ENCODE data around the gene PBX3. TPM values are rescaled to one million over a fixed set of nuclear protein-coding genes. Genes with fewer than 3 reads are reported as not detected.

The PBX3 gene
- total RNA-seq, 1 experiment from 2014 or later: 1.5 TPM

DNA sequence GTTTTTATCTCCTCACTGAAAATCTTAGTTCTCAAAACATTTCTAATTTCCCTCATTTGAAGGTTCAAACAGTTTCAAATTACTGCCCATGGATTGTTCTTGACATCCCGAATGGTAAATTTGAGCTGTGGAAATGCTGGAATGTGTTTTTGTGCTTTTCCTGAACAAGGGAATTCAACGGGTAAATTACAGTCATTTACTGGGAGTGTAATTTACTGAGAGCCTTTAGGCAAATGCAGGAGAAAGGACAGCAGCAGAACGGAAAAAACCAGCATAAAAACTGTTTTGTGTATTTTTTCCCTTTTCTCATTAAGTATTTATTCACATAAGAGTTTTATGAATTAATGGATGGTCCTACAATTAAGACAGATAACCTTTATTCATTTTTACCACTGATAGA, 139.2 kb downstream of the PBX3 start:
- CTCF ChIA-PET: no interaction called here
- H3K27me3 ChIP-seq (replicated peaks; ENCODE audit: insufficient read depth, low read depth, low read length, poor library complexity): peaks cover 90% of the 10 kb centered on the region
- no peak overlapping the region for H3K4me3 ChIP-seq (ENCODE audit: low read depth, low read length, poor library complexity, severe bottlenecking)
- POLR2A ChIA-PET (ENCODE audit: low non-redundant PET): no interaction called here
- no TSS peak for BruUV-seq (replicated peaks)
- H3K4me1 ChIP-seq (ENCODE audit: insufficient read depth, low read length, poor library complexity, severe bottlenecking): peaks cover 6% of the 10 kb centered on the region
- H3K27ac ChIP-seq (ENCODE audit: low read depth, low read length, poor library complexity, severe bottlenecking): no peak overlapping the region
- intact Hi-C loops (cut with micrococcal nuclease; ENCODE audit: unreplicated experiment): no loop called here
- H3K9me3 ChIP-seq (ENCODE audit: low read depth, low read length, poor library complexity, severe bottlenecking): no peaks in the 10 kb centered on the region
- H3K36me3 ChIP-seq (ENCODE audit: insufficient read depth, low read length, poor library complexity, severe bottlenecking): no peaks in the 10 kb centered on the region
- no peak for DNase-seq (ENCODE audit: low spot score)
- no peak for TF ChIP-seq EZH2 (IDR thresholded peaks at IDR 0.05; ENCODE audit: borderline replicate concordance, low read depth, low read length, poor library complexity, severe bottlenecking)
- TF ChIP-seq, protein P1, sequence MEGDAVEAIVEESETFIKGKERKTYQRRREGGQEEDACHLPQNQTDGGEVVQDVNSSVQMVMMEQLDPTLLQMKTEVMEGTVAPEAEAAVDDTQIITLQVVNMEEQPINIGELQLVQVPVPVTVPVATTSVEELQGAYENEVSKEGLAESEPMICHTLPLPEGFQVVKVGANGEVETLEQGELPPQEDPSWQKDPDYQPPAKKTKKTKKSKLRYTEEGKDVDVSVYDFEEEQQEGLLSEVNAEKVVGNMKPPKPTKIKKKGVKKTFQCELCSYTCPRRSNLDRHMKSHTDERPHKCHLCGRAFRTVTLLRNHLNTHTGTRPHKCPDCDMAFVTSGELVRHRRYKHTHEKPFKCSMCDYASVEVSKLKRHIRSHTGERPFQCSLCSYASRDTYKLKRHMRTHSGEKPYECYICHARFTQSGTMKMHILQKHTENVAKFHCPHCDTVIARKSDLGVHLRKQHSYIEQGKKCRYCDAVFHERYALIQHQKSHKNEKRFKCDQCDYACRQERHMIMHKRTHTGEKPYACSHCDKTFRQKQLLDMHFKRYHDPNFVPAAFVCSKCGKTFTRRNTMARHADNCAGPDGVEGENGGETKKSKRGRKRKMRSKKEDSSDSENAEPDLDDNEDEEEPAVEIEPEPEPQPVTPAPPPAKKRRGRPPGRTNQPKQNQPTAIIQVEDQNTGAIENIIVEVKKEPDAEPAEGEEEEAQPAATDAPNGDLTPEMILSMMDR (conservative IDR thresholded peaks at IDR 0.05; ENCODE audit: low read depth, low read length): no peak

- Histone ChIP-seq H3K27ac (ENCODE audit: low read depth, low read length, poor library complexity, severe bottlenecking) (no peak overlapping the region), H3K4me3 (ENCODE audit: low read depth, low read length, poor library complexity, severe bottlenecking) (no peak overlapping the region), H3K4me1 (ENCODE audit: insufficient read depth, low read length, poor library complexity, severe bottlenecking) (peaks cover 6% of the 10 kb centered on the region), H3K36me3 (ENCODE audit: insufficient read depth, low read length, poor library complexity, severe bottlenecking) (no peaks in the 10 kb centered on the region), H3K9me3 (ENCODE audit: low read depth, low read length, poor library complexity, severe bottlenecking) (no peaks in the 10 kb centered on the region), H3K27me3 (replicated peaks; ENCODE audit: insufficient read depth, low read depth, low read length, poor library complexity) (peaks cover 96% of the 10 kb centered on the region)
- BruUV-seq (replicated peaks): no TSS peak
- ChIA-PET POLR2A (ENCODE audit: low non-redundant PET) (no interaction called here), CTCF (no interaction called here)
- no peak for DNase-seq (ENCODE audit: low spot score)
- intact Hi-C loops (cut with micrococcal nuclease; ENCODE audit: unreplicated experiment): no loop called here
- TF ChIP-seq EZH2 (IDR thresholded peaks at IDR 0.05; ENCODE audit: borderline replicate concordance, low read depth, low read length, poor library complexity, severe bottlenecking): no peak
- TF ChIP-seq, protein P1 (conservative IDR thresholded peaks at IDR 0.05; ENCODE audit: low read depth, low read length): no peak
Measured at GRCh38 chr9:125887172-125887571, 140.0 kb downstream of the PBX3 start.

DNA sequence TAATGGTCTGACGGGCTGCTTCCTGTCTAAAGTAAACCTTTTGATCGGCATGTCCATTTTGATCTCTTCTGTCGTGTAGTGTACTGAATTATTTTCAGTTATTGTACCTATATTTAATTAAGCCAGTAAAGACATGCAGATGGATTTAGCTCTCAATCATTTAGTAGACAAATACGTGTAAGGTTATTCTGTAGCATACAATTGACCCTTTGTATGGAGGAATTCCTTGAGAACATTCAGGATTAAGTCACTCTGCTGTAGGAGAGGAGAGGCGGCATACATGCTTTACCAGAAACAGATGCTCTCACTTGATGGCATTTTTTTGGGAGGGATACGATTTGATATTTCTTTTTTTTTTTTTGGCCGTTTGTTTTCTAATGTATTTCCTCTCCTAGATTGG, 141.0 kb downstream of the PBX3 start:
- H3K4me3 ChIP-seq (ENCODE audit: low read depth, low read length, poor library complexity, severe bottlenecking): no peak overlapping the region
- H3K27me3 ChIP-seq (replicated peaks; ENCODE audit: insufficient read depth, low read depth, low read length, poor library complexity): peaks cover 96% of the 10 kb centered on the region
- H3K36me3 ChIP-seq (ENCODE audit: insufficient read depth, low read length, poor library complexity, severe bottlenecking): no peaks in the 10 kb centered on the region
- no TSS peak for BruUV-seq (replicated peaks)
- no peaks in the 10 kb centered on the region for H3K9me3 ChIP-seq (ENCODE audit: low read depth, low read length, poor library complexity, severe bottlenecking)
- peaks cover 6% of the 10 kb centered on the region for H3K4me1 ChIP-seq (ENCODE audit: insufficient read depth, low read length, poor library complexity, severe bottlenecking)
- intact Hi-C loops (cut with micrococcal nuclease; ENCODE audit: unreplicated experiment): no loop called here
- CTCF ChIA-PET: no interaction called here
- no peak overlapping the region for H3K27ac ChIP-seq (ENCODE audit: low read depth, low read length, poor library complexity, severe bottlenecking)
- TF ChIP-seq, protein P1 (conservative IDR thresholded peaks at IDR 0.05; ENCODE audit: low read depth, low read length): no peak
- TF ChIP-seq EZH2 (IDR thresholded peaks at IDR 0.05; ENCODE audit: borderline replicate concordance, low read depth, low read length, poor library complexity, severe bottlenecking): no peak
- no peak for DNase-seq (ENCODE audit: low spot score)
- POLR2A ChIA-PET (ENCODE audit: low non-redundant PET): no interaction called here
